Kasumi-1 (cell line): Measurements from ENCODE around the gene PCDH19.

Source experiments
- DNase-seq, 2 experiments: peaks; one replicate each; lab custom pipeline; 2025; lab: John Stamatoyannopoulos, UW

The PCDH19 gene

DNA sequence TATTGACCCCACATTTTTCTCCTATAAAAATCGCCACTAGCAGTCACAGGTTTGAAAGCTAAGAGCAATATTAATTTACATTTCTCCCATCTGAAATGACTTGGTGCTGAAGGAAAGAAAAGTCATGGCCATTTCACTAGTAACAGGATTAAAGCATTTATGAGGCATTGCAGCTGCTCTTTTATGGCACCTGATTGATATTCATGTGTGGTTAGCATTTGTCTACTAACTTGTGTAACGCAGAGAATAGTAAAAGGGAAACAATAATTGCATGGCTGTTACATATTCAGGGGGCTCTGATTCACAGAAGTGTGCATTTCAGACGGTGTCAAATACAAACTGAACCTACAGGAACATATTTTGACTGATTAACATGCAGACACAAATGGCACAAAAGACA lies 5.2 kb downstream of the PCDH19 start:
- DNase-seq, result no peak

- DNase-seq, result no peak
Observed at GRCh38 chrX:100395781-100396180, 14.3 kb downstream of the PCDH19 start.

GRCh38 chrX:100381619-100382018 lies 28.5 kb downstream of the PCDH19 start:
- DNase-seq, result no peak

GRCh38 chrX:100379388-100379986 lies 30.6 kb downstream of the PCDH19 start:
- peak; percentile 31 to 46 for DNase-seq

GRCh38 chrX:100377826-100378225 lies 32.2 kb downstream of the PCDH19 start:
- no peak for DNase-seq

- no peak for DNase-seq
Observed at GRCh38 chrX:100376576-100376975, 33.5 kb downstream of the PCDH19 start.

GRCh38 chrX:100373673-100374072 lies 36.4 kb downstream of the PCDH19 start:
- DNase-seq, result no peak

DNA sequence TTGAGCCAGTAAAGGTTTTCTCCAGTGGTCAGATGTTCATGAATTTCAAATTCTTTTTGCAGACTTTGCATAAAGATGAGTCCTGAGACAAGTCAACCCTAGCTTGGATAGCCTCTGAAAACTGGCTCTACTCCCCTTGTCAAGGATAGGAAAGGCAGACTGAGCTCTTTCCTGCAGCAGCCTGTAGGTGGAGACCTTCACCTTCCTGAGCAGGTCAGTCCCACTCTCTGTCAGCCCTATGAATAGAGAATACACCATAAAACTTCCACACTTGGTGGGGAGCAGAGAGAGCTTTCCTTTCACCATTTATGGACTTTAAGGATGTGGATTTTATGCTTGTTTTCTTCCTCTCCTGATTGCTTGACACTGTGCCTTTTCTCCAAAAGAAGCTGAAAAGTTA lies 41.9 kb downstream of the PCDH19 start:
- peak; percentile 7 to 16 for DNase-seq

DNA sequence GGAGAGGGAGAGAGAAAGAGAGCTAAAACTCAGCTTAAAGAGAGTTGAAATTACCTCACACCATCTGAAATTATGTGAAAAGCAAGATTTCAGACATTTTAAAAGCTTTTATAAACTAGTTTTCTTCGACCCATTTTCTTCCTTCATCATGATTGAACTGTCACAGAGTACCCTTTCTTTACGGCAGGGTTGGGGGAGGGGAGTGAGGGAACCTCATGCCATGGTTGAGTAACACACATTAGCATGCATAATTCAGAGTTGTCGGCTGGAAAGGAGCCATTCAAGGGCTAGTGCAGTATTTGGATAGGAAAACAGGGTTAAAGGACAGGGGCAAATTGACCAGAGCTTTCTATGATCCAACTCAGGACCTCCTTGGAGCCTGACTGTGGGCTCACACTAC lies 46.2 kb downstream of the PCDH19 start:
- no peak for DNase-seq

DNA sequence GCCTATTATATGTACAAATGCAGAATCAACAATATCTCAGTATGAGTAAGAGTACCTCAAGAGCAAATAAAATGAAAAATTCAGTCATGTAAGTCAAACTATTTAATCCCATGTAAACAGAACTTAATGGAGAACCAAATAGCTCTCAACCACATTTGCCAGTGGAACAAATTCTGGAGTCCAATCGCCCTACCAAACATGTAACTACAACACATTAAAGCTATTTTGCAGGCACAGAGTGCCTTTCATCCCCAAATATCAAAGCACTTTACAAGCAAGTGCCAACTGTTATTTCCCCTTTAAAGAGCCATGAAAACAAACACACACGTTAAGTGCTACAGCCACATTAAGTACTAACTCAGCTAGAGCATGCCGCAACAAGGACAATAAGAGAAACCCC lies 51.3 kb downstream of the PCDH19 start:
- DNase-seq, result no peak

- DNase-seq, result no peak
Observed at GRCh38 chrX:100356351-100356896, 53.6 kb downstream of the PCDH19 start.

DNA sequence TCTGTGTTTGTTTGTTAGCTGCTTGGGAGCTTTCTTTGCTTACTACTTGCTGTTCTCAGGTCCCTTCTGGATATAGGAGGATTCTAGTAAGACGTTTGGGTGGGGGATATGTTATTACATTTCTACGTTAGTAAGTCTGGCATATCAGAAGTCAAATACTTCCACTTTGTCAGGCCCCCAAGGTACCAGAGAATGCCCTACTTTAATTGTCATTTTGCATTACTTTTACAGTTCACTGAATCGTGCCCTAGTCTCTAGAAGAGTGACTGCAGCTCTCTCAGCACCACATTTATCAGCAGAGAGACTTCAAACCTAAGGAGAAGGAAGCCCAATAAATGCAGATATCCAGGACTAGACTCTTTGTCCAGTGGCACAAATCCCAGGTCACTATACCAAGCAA lies 54.4 kb downstream of the PCDH19 start:
- no peak for DNase-seq

GRCh38 chrX:100353326-100353725 lies 56.7 kb downstream of the PCDH19 start:
- no peak for DNase-seq

- DNase-seq, result no peak
Observed at GRCh38 chrX:100350704-100351489, 59.2 kb downstream of the PCDH19 start.

DNA sequence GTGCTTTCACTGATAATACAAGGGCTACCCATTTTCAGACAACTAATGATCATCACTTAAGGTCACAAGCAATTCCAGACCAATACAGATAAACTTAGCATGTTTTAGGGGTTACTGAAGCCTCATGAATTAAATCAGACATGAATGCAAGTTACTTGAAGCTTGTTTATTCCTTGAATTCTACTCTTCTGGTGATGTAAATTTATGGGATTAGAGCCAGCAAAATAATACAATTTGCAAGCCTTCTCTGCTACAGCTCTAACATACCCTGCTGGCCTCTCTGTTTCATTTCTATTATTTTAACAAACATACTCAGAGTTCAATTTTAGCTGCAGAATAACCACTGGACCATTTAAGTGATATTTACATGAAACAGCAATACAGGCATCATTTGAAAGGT lies 60.7 kb downstream of the PCDH19 start:
- DNase-seq, result no peak

GRCh38 chrX:100341142-100341510 lies 68.9 kb downstream of the PCDH19 start:
- DNase-seq, result no peak

- no peak for DNase-seq
Observed at GRCh38 chrX:100340491-100341141, 69.5 kb downstream of the PCDH19 start.

GRCh38 chrX:100328351-100328750 lies 81.7 kb downstream of the PCDH19 start:
- no peak for DNase-seq

GRCh38 chrX:100319716-100320115 lies 90.4 kb downstream of the PCDH19 start:
- no peak for DNase-seq

- no peak for DNase-seq
Observed at GRCh38 chrX:100316987-100317386, 93.1 kb downstream of the PCDH19 start.

- no peak for DNase-seq
Observed at GRCh38 chrX:100315566-100315965, 94.5 kb downstream of the PCDH19 start.

GRCh38 chrX:100299559-100299958 lies 110.5 kb downstream of the PCDH19 start:
- DNase-seq, result no peak

DNA sequence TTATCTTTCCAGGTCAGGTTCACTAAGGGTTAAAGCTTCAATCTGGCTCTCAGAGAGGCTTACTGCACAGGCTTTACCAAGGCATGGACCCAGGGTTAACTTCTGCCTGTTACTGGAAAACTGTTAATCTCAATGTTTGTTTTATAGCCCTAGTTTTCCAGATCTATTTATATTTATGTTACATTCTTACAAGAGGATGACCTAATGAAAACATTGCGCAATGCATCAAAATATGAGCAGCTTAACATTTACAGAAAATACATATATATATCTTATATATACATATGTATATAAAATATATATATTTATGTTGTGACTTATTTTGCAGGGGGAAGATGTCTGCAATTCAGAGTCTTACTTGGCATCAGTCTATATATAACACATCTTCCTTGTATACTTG lies 112.3 kb downstream of the PCDH19 start:
- no peak for DNase-seq
